H1 (cell line): ENCODE data around the gene RASGEF1C. TPM values are rescaled to one million over a fixed set of nuclear protein-coding genes. Genes with fewer than 3 reads are reported as not detected.

Experiments used
- CTCF ChIA-PET: fragments of 300-600 bp; sonication (Branson Sonifier 250); formaldehyde crosslinking; loops from one replicate; lab custom pipeline; 2021; ENCODE audit not compliant: partially characterized antibody; lab: Charles Lee
- POLR2A ChIA-PET: fragments of 300-600 bp; sonication (Branson Sonifier 250); formaldehyde crosslinking; loops from one replicate; lab custom pipeline; 2021; ENCODE audit warnings: inconsistent platforms; ENCODE audit not compliant: partially characterized antibody; lab: Charles Lee
- DNase-seq, 2 experiments: peaks; one replicate each; pipeline versions ENCODE4 v3.0.0 to v3.0.0-alpha.2; 2010 to 2022; ENCODE audit warnings: low spot score in 2 of 2, low read depth in 1 of 2, mixed read lengths in 1 of 2
- FAIRE-seq: peaks from 2 replicates; lab custom pipeline; 2011; peaks lifted over from hg19 to GRCh38; lab: Jason Lieb, UNC
- H2AFZ ChIP-seq: 2 replicates; pipeline ENCODE4 v1.8.1; 2012; ENCODE audit warnings: low read length, inconsistent platforms
- H2AK5ac ChIP-seq: 2 replicates; pipeline ENCODE4 v1.6.1; 2013; ENCODE audit warnings: low read depth, low read length
- H2BK120ac ChIP-seq: replicated peaks from 2 replicates; pipeline ENCODE3; 2013; ENCODE audit warnings: low read depth, low read length, inconsistent platforms
- H2BK12ac ChIP-seq: 2 replicates; pipeline ENCODE4 v1.6.1; 2013; ENCODE audit warnings: low read depth, low read length
- H2BK15ac ChIP-seq: 2 replicates; pipeline ENCODE4 v1.6.1; 2013; ENCODE audit warnings: low read length
- H2BK20ac ChIP-seq: 2 replicates; pipeline ENCODE4 v1.6.1; 2013; ENCODE audit warnings: low read length
- H2BK5ac ChIP-seq: 2 replicates; pipeline ENCODE4 v1.6.1; 2013; ENCODE audit warnings: low read depth, low read length
- H3K14ac ChIP-seq: 2 replicates; pipeline ENCODE4 v1.6.1; 2013; ENCODE audit warnings: inconsistent platforms; ENCODE audit not compliant: insufficient read length
- H3K18ac ChIP-seq: 2 replicates; pipeline ENCODE4 v1.6.1; 2013; ENCODE audit warnings: low read length; ENCODE audit errors: extremely low read depth
- H3K23ac ChIP-seq: 2 replicates; pipeline ENCODE4 v1.6.1; 2013; ENCODE audit warnings: inconsistent platforms; ENCODE audit not compliant: insufficient read length
- H3K23me2 ChIP-seq: 2 replicates; pipeline ENCODE4 v1.6.1; 2013; ENCODE audit warnings: low read depth, low read length
- H3K27ac ChIP-seq: 2 replicates; pipeline ENCODE4 v1.6.1; 2011; ENCODE audit warnings: low read depth, low read length, inconsistent platforms
- H3K27me3 ChIP-seq, 4 experiments: replicated peaks in 1 of 4; 1 replicate in 1 of 4; 2 replicates in 3 of 4; pipeline versions ENCODE4 v1.6.1 to v1.8.1; 2011 to 2013; ENCODE audit warnings: low read length in 3 of 4, mild to moderate bottlenecking in 3 of 4, inconsistent platforms in 2 of 4, mixed read lengths in 2 of 4, moderate library complexity in 1 of 4; ENCODE audit not compliant: control insufficient read depth in 3 of 4, insufficient read depth in 3 of 4; ENCODE audit errors: extremely low read depth in 1 of 4
- H3K36me3 ChIP-seq, 4 experiments: 2 replicates each; pipeline versions ENCODE4 v1.6.1 to v1.8.1; 2011 to 2013; ENCODE audit warnings: mild to moderate bottlenecking in 4 of 4, low read length in 3 of 4, moderate library complexity in 2 of 4, control low read depth in 1 of 4, inconsistent platforms in 1 of 4; ENCODE audit not compliant: insufficient read depth in 4 of 4, control insufficient read depth in 2 of 4
- H3K4ac ChIP-seq: replicated peaks from 2 replicates; pipeline ENCODE3; 2013; ENCODE audit warnings: low read length, low read depth, mixed read lengths, inconsistent platforms; ENCODE audit not compliant: insufficient read length
- H3K4me1 ChIP-seq, 4 experiments: replicated peaks in 1 of 4; 1 replicate in 1 of 4; 2 replicates in 3 of 4; pipeline versions ENCODE4 v1.6.1 to v1.8.1; 2011 to 2013; ENCODE audit warnings: low read length in 3 of 4, inconsistent platforms in 2 of 4, mixed read lengths in 1 of 4; ENCODE audit not compliant: insufficient read depth in 4 of 4, control insufficient read depth in 3 of 4
- H3K4me2 ChIP-seq, 2 experiments: 2 replicates each; pipeline versions ENCODE4 v1.6.1 to v1.8.1; 2011 to 2013; ENCODE audit warnings: low read depth in 2 of 2, low read length in 2 of 2, control low read depth in 1 of 2, inconsistent platforms in 1 of 2, mild to moderate bottlenecking in 1 of 2; ENCODE audit not compliant: insufficient read depth in 1 of 2
- H3K4me3 ChIP-seq, 4 experiments: fragments of 200-600, 300-600 bp in 1 of 4; sonication (generic), shearing (Covaris generic), sonication (Bioruptor Twin) in 1 of 4; 2 replicates each; pipeline versions ENCODE4 v1.5.1 to v1.8.1; 2011 to 2016; ENCODE audit warnings: low read length in 4 of 4, low read depth in 3 of 4, control low read depth in 2 of 4, inconsistent platforms in 2 of 4, mild to moderate bottlenecking in 2 of 4, mixed read lengths in 1 of 4, moderate library complexity in 1 of 4; ENCODE audit not compliant: insufficient read depth in 2 of 4; ENCODE audit errors: extremely low read depth in 1 of 4
- H3K56ac ChIP-seq: replicated peaks from 2 replicates; pipeline ENCODE3; 2013; ENCODE audit warnings: low read depth, mild to moderate bottlenecking, mixed read lengths, low read length, inconsistent platforms; ENCODE audit not compliant: insufficient read length
- H3K79me1 ChIP-seq: 2 replicates; pipeline ENCODE4 v1.6.1; 2013; ENCODE audit warnings: low read depth, low read length, control low read depth
- H3K79me2 ChIP-seq, 2 experiments: 2 replicates each; pipeline versions ENCODE4 v1.6.1 to v1.8.1; 2012 to 2013; ENCODE audit warnings: low read length in 2 of 2, mild to moderate bottlenecking in 2 of 2, inconsistent platforms in 1 of 2; ENCODE audit not compliant: insufficient read depth in 2 of 2, control insufficient read depth in 1 of 2
- H3K9ac ChIP-seq, 4 experiments: replicated peaks in 1 of 4; 1 replicate in 1 of 4; 2 replicates in 3 of 4; pipeline versions ENCODE4 v1.6.1 to v1.8.1; 2011 to 2013; ENCODE audit warnings: low read depth in 3 of 4, low read length in 3 of 4, control low read depth in 2 of 4, mild to moderate bottlenecking in 2 of 4, moderate library complexity in 2 of 4, inconsistent platforms in 1 of 4; ENCODE audit errors: extremely low read depth in 1 of 4
- H3K9me3 ChIP-seq, 2 experiments: 2 replicates each; pipeline versions ENCODE4 v1.6.1 to v1.8.1; 2012 to 2013; ENCODE audit warnings: mild to moderate bottlenecking in 2 of 2, moderate library complexity in 2 of 2, control low read depth in 1 of 2, inconsistent platforms in 1 of 2, low read depth in 1 of 2, low read length in 1 of 2, mixed read lengths in 1 of 2; ENCODE audit not compliant: insufficient read depth in 2 of 2
- H4K20me1 ChIP-seq, 2 experiments: replicated peaks in 1 of 2; 2 replicates each; pipeline versions ENCODE3 to v1.8.1; 2011 to 2013; ENCODE audit warnings: inconsistent platforms in 2 of 2, low read length in 2 of 2, mild to moderate bottlenecking in 1 of 2; ENCODE audit not compliant: insufficient read depth in 2 of 2, control insufficient read depth in 1 of 2
- H4K5ac ChIP-seq: 2 replicates; pipeline ENCODE4 v1.6.1; 2013; ENCODE audit warnings: low read length, low read depth, mixed read lengths, inconsistent platforms; ENCODE audit not compliant: insufficient read length
- H4K8ac ChIP-seq: 2 replicates; pipeline ENCODE4 v1.8.0; 2013; ENCODE audit warnings: mild to moderate bottlenecking, moderate library complexity, low read length, inconsistent platforms; ENCODE audit not compliant: insufficient read depth; ENCODE audit errors: extremely low read depth
- H4K91ac ChIP-seq: replicated peaks from 2 replicates; pipeline ENCODE3; 2013; ENCODE audit warnings: low read length, mixed read lengths, inconsistent platforms; ENCODE audit not compliant: insufficient read length
- CHD1 ChIP-seq: IDR thresholded peaks from 2 replicates; pipeline ENCODE4 v1.6.1; 2012; ENCODE audit warnings: low read depth, low read length, improper control_type of control experiment
- WGBS, 2 experiments: shearing (Covaris generic) in 1 of 2; methylation state at CpG; one replicate each; pipeline versions ENCODE4 v1.1.6 to v1.1.7; 2013 to 2015; ENCODE audit warnings: low lambda C conversion rate in 2 of 2, mixed read lengths in 2 of 2, inconsistent platforms in 1 of 2, low coverage in 1 of 2, missing lambda C conversion rate in 1 of 2; ENCODE audit not compliant: insufficient replicate concordance in 2 of 2, insufficient coverage in 1 of 2, insufficient read length in 1 of 2; ENCODE audit errors: extremely low coverage in 1 of 2, missing lambda C conversion rate in 1 of 2; 5-methylcytosine and 5-hydroxymethylcytosine counted together
- polyA plus RNA-seq, 7 experiments: library from polyadenylated mRNA; depleted of rRNA in 3 of 7; stranded (reverse) in 5 of 7; unstranded in 2 of 7; fragments of >200 nt in 5 of 7; fragments of 200-250 nt in 2 of 7; gene quantifications; 1 replicate in 5 of 7; 2 replicates in 1 of 7; 4 replicates in 1 of 7; pipeline versions ENCODE4 v1.2.1 to v1.2.3, GENCODE V29; 2011 to 2013; ENCODE audit warnings: missing spikeins in 2 of 7, mixed read lengths in 2 of 7
- total RNA-seq: library from RNA; stranded (reverse); fragmentation: NEBNext Ultra II Directional; extraction: Animal tissue kit (Norgen Biotek cat#: 25700); gene quantifications from 2 replicates; pipeline ENCODE4 v1.2.1, GENCODE V29; 2021
- TF ChIP-seq, protein P1 (sequence below): IDR thresholded peaks from 2 replicates; pipeline ENCODE4 v1.6.1; 2011; ENCODE audit warnings: low read depth, mild to moderate bottlenecking, low read length; ENCODE audit not compliant: insufficient read depth

RASGEF1C gene
- total and polyA plus RNA-seq, 2 of the 8 experiments (the other 6 are each of a cell fraction or from before 2014, with no cell fraction given): 0.26 to 0.61 TPM

DNA sequence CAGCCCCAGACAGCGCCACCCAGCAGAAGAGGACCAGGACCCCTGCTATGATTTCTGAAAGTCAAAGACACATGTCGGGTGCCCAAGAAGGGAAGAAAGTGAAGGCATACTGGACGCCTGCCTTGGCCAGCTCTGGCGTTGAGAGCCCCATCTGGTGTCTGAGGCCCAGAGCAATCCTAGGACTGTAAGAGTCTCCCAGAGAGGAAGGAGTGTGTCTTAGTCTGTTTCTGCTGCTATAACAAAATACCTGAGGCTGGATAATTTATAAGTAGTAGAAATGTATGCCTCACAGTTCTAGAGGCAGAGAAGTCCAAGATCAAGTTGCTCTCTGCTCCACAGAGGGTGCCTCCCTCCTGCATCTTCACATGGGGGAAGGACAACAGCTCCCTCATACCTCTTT lies 10.8 kb downstream of the RASGEF1C start:
- H3K14ac ChIP-seq: no peak overlapping the region
- H3K56ac ChIP-seq: no peak overlapping the region
- H3K4ac ChIP-seq: no peak overlapping the region
- DNase-seq: no peak
- no peaks in the 10 kb centered on the region for H3K4me1 ChIP-seq
- H2AFZ ChIP-seq: no peak overlapping the region
- H3K27ac ChIP-seq: no peak overlapping the region
- no peak overlapping the region for H4K91ac ChIP-seq
- H2AK5ac ChIP-seq: no peak overlapping the region
- H2BK12ac ChIP-seq: no peak overlapping the region
- H3K23me2 ChIP-seq: no peaks in the 10 kb centered on the region; the same call in 1 of the 2 replicates
- H3K79me1 ChIP-seq: no peaks in the 10 kb centered on the region
- no peak overlapping the region for H2BK5ac ChIP-seq
- no peak overlapping the region for H4K8ac ChIP-seq
- no peak overlapping the region for H2BK15ac ChIP-seq
- H3K9me3 ChIP-seq: no peaks in the 10 kb centered on the region
- FAIRE-seq: no peak
- no peaks in the 10 kb centered on the region for H3K27me3 ChIP-seq
- no peak overlapping the region for H2BK120ac ChIP-seq
- H3K9ac ChIP-seq: no peak overlapping the region
- no peaks in the 10 kb centered on the region for H4K20me1 ChIP-seq
- 94% methylated on average over 4 of the region's 4 CpGs; no CpG with 5 or more reads in 1 of the 2 experiments for WGBS, 2 experiments
- TF ChIP-seq, protein P1, sequence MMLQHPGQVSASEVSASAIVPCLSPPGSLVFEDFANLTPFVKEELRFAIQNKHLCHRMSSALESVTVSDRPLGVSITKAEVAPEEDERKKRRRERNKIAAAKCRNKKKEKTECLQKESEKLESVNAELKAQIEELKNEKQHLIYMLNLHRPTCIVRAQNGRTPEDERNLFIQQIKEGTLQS: no peak
- no peak for TF ChIP-seq CHD1
- H3K23ac ChIP-seq: no peak overlapping the region
- no peaks in the 10 kb centered on the region for H3K79me2 ChIP-seq
- no peak overlapping the region for H3K18ac ChIP-seq
- H3K4me2 ChIP-seq: no peak overlapping the region
- H3K4me3 ChIP-seq: no peak overlapping the region
- H4K5ac ChIP-seq: no peak overlapping the region
- ChIA-PET CTCF (interaction anchor here (0.9 to 8.9 kb wide), 3 partner anchors 12 to 30 kb away, joined by 3 to 61 read pairs (median 7); partner anchors contain the start of gene RASGEF1C), POLR2A (no interaction called here)
- no peaks in the 10 kb centered on the region for H3K36me3 ChIP-seq
- H2BK20ac ChIP-seq: no peak overlapping the region
